ENCODE results near the gene GTPBP3.

- TF ChIP-seq EZH2 (IDR thresholded peaks at IDR 0.05) (no peak), POLR2AphosphoS5 (IDR thresholded peaks at IDR 0.05; ENCODE audit: borderline replicate concordance, low read depth, low read length) (peak; percentile 69)
Measured at GRCh38 chr19:17292301-17293074, 44.9 kb upstream of the GTPBP3 start.
